GM19468 (cell line): ENCODE data around the gene FGF4.

ENCODE experiments used
- ATAC-seq: cut with Tn5 transposase; IDR thresholded peaks from one replicate; pipeline ENCODE4 v1.9.1; 2021; ENCODE audit warnings: mild to moderate bottlenecking, moderate library complexity, moderate number of reproducible peaks; ENCODE audit not compliant: unreplicated experiment; ENCODE audit errors: extremely low read depth

The FGF4 gene, protein sequence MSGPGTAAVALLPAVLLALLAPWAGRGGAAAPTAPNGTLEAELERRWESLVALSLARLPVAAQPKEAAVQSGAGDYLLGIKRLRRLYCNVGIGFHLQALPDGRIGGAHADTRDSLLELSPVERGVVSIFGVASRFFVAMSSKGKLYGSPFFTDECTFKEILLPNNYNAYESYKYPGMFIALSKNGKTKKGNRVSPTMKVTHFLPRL

DNA sequence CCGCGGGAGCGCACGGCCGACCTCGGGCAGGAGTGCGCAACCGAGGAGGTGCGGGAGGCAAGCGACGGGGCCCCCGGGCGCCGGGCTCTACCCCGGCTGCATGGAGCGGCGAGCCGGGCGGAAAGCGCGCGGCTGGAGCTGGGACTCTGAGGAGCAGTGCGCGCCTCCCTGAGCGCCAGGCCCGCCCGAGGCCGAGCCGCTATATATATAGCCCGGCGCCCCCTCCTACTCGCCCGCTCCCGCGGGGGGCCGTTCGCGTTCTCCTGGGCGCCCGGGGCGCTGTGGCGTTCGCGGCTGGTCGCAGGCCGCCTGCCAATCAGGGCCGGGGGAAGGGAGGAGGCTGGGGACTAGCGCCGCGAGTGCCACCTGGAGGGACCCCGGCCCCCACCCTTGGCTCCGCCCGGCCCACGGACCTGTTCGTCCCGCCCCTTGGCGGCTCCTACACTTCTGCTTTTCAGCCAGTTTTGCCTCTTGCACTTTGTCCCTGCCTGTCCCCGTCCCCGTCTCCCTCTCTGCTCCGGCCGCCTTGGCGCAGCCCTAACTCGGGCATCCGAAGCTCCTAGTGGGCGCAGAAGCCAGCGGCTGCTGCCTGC, at the start of gene FGF4:
TSS of gene FGF4 (minus strand) at position 179 of the 593 bp plus-strand sequence. CDS start 257 bp downstream, outside the sequence.
- no peak for ATAC-seq

DNA sequence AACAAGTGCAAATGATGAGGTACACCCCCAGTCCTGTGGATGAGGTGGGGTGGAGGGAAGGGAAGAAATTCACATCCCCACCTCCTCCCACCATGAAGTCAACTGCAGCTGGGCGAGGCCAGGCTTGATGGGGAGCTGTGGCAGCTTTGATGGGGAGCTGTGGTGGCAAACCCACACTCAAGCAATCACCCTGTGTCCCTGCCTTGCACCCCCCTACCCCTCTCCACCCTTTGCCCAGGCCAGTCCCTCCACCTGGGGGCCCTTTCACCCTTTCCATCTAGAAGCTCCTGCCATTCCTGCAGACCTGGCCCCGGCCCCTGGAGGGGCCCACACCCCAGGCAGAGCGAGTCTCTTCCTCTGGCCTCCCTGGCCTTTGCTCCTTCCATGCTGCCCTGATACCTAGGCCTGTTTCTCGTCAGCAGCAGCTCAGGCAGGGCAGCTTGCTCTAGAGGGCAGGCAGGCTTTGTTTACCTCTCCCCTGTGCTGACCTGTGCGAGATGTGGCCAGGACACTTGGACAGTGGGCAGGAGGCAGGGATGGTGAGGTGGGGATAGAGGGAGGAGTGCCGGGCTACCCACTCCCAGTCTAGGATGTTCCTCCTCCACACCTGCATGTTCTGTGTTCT, 48.6 kb upstream of the FGF4 start:
- no peak for ATAC-seq

DNA sequence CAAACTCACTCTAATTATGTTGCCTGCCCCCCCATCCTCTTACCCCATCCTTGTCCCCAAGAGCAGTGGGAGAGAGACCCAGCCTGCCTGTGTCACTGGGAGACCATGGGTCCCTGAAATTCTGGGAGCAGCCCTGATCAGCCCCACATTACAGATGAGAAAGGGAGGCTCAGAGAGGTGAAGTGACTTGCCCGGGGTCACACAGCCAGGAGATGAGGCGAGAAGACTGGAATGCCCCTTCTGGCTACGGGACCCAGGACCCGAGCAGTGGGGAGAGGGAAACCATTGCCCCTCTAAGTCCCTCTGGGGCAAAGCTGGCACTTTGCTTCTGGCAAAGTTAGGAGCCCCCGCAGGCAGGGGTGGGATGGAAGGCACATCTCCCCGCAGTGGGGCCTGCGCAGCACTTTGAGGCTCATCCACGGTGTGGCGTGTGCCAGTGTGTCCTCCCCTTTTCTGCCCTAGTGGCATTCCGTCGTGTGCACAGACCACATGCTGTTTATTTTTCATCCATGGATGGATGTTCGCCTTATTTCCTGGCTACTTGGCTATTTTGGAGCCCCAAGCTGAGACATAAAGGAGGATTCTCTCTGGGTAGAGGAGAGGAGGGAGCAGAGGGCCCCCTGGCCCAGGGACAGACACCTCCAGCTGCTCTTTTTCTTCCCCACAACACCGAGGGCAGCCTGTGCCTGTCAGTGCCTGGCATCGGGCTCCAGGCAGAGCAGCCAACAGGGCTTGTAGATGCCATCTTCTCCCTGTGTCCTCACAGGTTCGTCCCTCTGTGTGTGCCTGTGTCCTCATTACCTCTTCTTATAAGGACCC, 47.7 kb upstream of the FGF4 start:
- no peak for ATAC-seq

DNA sequence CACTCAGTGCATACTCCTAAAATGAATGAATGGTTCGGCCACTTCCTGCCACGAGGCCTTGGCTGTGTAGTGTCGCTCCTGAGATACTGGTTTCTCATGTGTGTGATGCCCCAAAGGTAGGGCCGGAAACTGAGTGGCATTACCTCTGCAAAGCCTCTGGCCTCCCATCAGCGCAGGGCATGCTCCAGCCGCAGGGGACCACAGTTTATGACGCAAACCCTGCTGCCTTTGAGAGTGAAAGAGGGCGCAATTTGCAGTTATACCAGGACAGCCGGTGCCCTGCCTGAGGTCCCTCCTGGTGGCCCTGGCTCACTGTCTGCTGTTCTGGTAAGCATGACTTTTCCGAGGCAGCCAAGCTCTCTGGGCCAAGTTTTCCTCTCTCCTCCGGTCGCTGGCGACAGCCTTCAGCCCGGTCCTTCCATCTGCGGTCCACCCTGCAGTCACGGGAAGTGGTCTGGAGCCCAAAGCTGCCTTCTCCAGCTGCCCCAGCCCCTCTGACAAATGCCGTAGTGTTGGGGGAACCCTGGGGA, 46.4 kb upstream of the FGF4 start:
- ATAC-seq, result no peak

DNA sequence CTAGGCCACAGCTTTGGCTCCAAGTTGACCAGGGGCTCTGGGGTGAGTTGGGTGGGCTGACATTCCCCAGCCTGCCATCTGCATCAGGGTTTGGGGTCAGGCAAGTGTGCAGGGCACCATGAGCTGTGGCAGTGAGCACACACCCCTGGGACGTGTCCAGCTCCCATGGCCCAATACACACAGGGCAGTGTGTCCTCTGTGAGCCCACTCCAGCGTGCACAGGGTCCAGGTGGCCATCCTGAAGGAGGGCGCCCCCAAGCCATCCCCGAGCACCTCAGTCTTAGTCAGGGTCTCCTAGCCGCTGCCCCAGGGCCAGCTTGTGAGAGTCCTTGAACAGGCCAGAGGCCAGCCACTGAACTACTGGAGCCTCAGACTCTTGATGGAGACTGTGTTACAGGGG, 45.3 kb upstream of the FGF4 start:
- no peak for ATAC-seq

GRCh38 chr11:69819541-69820070, 44.5 kb upstream of the FGF4 start:
- no peak for ATAC-seq

- ATAC-seq, result no peak
These were observed 43.7 kb upstream of the FGF4 start, which contains the start of gene FGF3 for GRCh38 chr11:69818603-69819441. Gene FGF3, minus strand, starts transcription at chr11:69819416. Its CDS starts 483 bp downstream, at chr11:69818933.

GRCh38 chr11:69818231-69818602, 43.1 kb upstream of the FGF4 start:
- no peak for ATAC-seq

GRCh38 chr11:69817265-69818230, 42.4 kb upstream of the FGF4 start:
- ATAC-seq, result no peak

GRCh38 chr11:69816671-69817070, 41.5 kb upstream of the FGF4 start:
- ATAC-seq, result no peak

GRCh38 chr11:69815973-69816372, 40.8 kb upstream of the FGF4 start:
- ATAC-seq, result no peak

DNA sequence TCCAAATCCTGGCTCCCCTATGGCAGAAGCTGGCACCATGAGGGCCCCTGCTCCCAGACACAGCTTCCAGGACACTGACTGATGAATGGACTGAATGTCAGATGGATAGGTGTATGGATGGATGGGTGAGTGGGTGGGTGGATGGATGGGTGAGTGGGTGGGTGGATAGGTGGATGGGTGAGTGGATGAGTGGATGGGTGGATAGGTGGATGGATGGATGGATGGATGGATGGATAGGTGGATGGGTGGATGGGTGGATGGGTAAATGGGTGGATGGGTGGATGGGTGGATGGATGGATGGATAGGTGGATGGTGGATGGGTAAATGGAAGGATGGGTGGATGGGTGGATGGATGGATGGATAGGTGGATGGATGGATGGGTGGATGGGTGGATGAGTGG, 39.8 kb upstream of the FGF4 start:
- no peak for ATAC-seq

DNA sequence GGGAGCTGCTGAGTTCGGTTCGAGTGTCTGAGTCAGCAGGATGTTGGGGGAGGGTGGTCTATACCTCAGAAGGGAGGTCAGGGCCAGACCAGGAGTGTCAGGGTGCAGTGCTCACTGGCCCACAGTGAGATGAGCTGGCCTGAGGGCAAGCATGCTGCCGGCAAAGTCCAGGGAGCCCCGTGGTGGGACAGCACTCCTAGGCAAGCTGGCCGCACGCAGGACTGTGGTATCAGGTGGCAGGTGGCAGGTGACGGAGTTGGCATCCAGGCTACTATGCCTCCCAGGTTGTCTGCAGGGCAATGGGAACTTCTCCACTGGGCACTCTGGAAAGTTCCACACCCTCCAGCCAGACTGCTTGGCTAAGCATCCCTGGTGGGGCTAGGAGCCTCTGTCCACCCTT, 39.3 kb upstream of the FGF4 start:
- ATAC-seq, result no peak

DNA sequence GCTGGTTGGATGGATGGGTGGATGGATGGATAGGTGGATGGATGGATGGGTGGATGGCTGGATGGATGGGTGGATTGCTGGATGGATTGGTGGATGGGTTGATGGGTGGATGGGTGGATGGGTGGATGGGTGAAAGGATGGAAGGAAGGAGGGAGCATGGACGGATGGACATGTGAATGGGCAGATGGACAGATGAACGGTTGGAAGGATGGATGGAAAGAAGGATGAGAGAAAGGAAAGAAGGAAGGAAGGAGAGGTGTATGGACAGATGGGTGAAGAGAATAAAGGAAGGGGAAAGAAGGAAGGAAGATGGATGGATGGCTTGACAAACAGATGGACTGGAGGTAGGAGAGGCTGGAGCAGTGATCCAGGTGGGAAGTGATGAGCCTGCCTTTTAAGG, 38.7 kb upstream of the FGF4 start:
- ATAC-seq, result no peak

- no peak for ATAC-seq
These were observed 37.8 kb upstream of the FGF4 start for GRCh38 chr11:69812946-69813345.

- ATAC-seq, result no peak
These were observed 37.1 kb upstream of the FGF4 start for GRCh38 chr11:69812256-69812655.

- no peak for ATAC-seq
These were observed 36.3 kb upstream of the FGF4 start for GRCh38 chr11:69811431-69811830.

GRCh38 chr11:69810289-69811118, 35.4 kb upstream of the FGF4 start:
- ATAC-seq, result no peak
